NCI-H748 (cell line): ENCODE data around the gene GMEB1.
"Not testable (repeated sequence)": the region's sequence is repeated elsewhere in the genome, so short reads cannot be mapped to it uniquely, and the experiment has no call there.

Source experiments
- DNase-seq: peaks from one replicate; lab custom pipeline; 2025; ENCODE audit not compliant: unreplicated experiment; lab: John Stamatoyannopoulos, UW

Gene GMEB1

DNA sequence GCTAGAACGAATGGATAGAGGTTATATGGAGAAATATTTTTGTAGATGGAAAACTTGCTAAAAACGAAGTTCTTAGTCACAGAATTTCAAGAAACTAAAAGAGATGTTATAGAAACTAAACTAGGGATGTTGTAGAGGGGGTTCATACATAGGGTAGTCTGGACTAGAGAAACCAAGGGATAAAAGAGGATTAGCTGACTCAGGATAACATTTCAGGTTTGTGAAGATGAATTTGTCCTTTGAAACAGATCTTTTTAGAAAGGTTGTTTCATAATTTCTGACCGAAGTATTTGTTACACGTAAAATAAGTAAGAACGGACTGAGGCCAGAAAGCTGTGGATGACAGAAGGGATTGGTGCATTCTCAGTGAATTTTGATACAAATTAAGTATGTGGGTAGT is 81.7 kb downstream of the GMEB1 start:
- no peak for DNase-seq

- not testable (repeated sequence) for DNase-seq
These were observed 82.2 kb downstream of the GMEB1 start for GRCh38 chr1:28750771-28751294.

GRCh38 chr1:28751315-28752060 is 82.9 kb downstream of the GMEB1 start:
- no peak for DNase-seq

GRCh38 chr1:28755701-28756100 is 87.1 kb downstream of the GMEB1 start:
- DNase-seq = no peak

- DNase-seq = no peak
These were observed 88.3 kb downstream of the GMEB1 start for GRCh38 chr1:28756846-28757245.

GRCh38 chr1:28758420-28758819 is 89.8 kb downstream of the GMEB1 start:
- DNase-seq = no peak

- DNase-seq = no peak
These were observed 90.7 kb downstream of the GMEB1 start for GRCh38 chr1:28759257-28759656.

DNA sequence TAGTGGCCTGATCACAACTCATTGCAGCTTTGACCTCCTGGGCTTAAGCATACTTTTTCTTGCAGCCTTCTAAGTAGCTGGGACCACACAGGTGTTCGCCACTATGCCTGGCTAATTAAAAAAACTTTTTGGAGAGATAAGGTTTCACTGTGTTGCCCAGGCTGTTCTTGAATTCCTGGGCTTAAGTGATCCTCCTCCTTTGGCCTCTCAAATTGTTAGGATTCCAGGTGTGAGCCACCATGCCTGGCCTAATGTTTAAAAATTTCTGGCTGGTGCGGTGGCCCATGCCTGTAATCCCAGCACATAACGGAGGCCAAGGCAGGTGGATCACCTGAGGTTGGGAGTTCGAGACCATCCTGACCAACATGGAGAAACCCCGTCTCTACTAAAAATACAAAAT is 92.6 kb downstream of the GMEB1 start:
- DNase-seq = no peak

DNA sequence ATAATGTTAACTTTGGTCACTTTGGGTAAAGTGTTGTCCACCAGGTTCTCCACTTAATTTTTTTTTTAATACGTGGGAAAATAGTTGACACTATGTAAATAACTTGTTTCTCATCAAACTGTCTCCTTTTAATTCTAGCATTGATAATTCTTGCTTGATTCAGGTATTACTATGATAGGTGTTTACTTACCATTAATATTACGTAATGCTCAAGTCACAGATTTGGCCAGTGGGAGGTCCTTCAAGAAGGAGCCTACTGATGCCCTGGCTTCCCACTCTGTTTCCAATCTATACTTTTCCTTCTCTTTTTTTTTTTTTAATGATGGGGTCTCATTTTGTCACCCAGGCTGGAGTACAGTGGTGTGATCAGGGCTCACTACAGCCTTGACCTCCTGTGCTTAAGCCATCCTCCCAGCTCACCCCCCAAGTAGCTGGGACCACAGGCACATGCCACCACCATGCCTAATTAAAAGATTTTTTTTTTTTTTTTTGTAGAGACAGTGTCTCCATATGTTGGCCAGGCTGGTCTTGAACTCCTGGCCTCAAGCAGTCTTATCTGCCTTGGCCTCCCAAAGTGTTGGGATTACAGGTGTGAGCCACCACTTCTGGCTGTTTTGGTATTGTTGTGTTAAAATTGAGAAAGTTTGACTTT is 98.1 kb downstream of the GMEB1 start:
- no peak for DNase-seq
